Stomach smooth muscle (tissue), 2 donors: Measurements from ENCODE around the gene ANKS1A.
"Not testable (repeated sequence)": the region's sequence is repeated elsewhere in the genome, so short reads cannot be mapped to it uniquely, and the experiment has no call there.

Experiments used
- H3K27ac ChIP-seq: one replicate; pipeline ENCODE4 v1.7.0; 2013; ENCODE audit warnings: mild to moderate bottlenecking, low read length, inconsistent platforms
- H3K27me3 ChIP-seq, 2 donors: one replicate each; pipeline ENCODE4 v1.7.0; 2013; ENCODE audit warnings: low read length in 2 of 2; ENCODE audit not compliant: insufficient read depth in 2 of 2, control insufficient read depth in 1 of 2
- H3K36me3 ChIP-seq, 2 donors: one replicate each; pipeline ENCODE4 v1.7.0; 2013; ENCODE audit warnings: low read length in 2 of 2; ENCODE audit not compliant: control insufficient read depth in 2 of 2, insufficient read depth in 2 of 2
- H3K4me1 ChIP-seq: one replicate; pipeline ENCODE4 v1.7.0; 2013; ENCODE audit warnings: low read length; ENCODE audit not compliant: control insufficient read depth, insufficient read depth
- H3K4me3 ChIP-seq, 2 donors: one replicate each; pipeline ENCODE4 v1.7.0; 2013; ENCODE audit warnings: low read length in 2 of 2
- H3K9ac ChIP-seq, 2 donors: one replicate each; pipeline ENCODE4 v1.7.0; 2013; ENCODE audit warnings: low read length in 2 of 2, mild to moderate bottlenecking in 1 of 2
- H3K9me3 ChIP-seq, 2 donors: one replicate each; pipeline ENCODE4 v1.7.0; 2013; ENCODE audit warnings: low read length in 2 of 2; ENCODE audit not compliant: control insufficient read depth in 2 of 2
- donor health status: healthy.
- donor health status: Pancreatic carcinoma.

The ANKS1A gene

DNA sequence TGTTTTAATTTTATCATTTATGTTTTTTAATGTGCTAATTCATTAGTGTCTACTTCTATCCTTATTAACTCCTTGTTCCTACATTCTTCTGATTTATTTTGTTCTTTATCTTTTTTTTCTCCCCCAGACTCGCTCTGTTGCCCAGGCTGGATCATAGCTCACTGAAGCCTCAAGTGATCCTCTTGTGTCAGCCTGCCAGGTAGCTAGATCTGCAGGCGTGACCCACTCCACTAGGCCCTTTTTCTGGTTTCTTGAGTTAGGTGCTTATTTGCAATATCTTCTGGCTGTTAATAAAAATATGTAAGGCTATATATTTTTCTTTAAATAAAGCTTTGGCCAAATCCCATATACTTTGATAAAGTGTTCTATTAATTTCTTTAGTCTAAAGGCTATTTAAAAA, 4.1 kb upstream of the ANKS1A start:
- peaks cover under 1% of the 10 kb centered on the region in 2 donors for H3K36me3 ChIP-seq
- no peak overlapping the region for H3K27ac ChIP-seq
- no peak overlapping the region for H3K9ac ChIP-seq
- no peaks in the 10 kb centered on the region for H3K27me3 ChIP-seq
- H3K9me3 ChIP-seq, result no peaks in the 10 kb centered on the region
- H3K4me3 ChIP-seq, result no peak overlapping the region
- peaks cover 13% of the 10 kb centered on the region for H3K4me1 ChIP-seq

- H3K27ac ChIP-seq, H3K36me3 ChIP-seq, H3K9ac ChIP-seq, H3K4me3 ChIP-seq, H3K27me3 ChIP-seq, H3K9me3 ChIP-seq: not testable (repeated sequence)
- peaks cover 18% of the 10 kb centered on the region for H3K4me1 ChIP-seq
These were observed 3.2 kb upstream of the ANKS1A start for GRCh38 chr6:34885837-34886236.

- Histone ChIP-seq H3K36me3 (no peaks in the 10 kb centered on the region), H3K4me3 (peak within 1 kb of the TSS; percentile 88 to 98), H3K27me3 (no peaks in the 10 kb centered on the region), H3K27ac (peak within 1 kb of the TSS; percentile 91), H3K9me3 (no peaks in the 10 kb centered on the region), H3K9ac (peak within 1 kb of the TSS; percentile 85 to 98), H3K4me1 (peaks cover 20% of the 10 kb centered on the region)
These were observed 1.1 kb upstream of the ANKS1A start, which contains the start of gene TAF11 for GRCh38 chr6:34887753-34888513. Gene TAF11, minus strand, starts transcription at chr6:34888042. Its CDS starts 85 bp downstream, at chr6:34887957.

GRCh38 chr6:34888514-34888856, 570 bp upstream of the ANKS1A start:
- Histone ChIP-seq H3K9ac (peak overlapping the region; percentile 85 to 98), H3K9me3 (no peaks in the 10 kb centered on the region), H3K36me3 (no peaks in the 10 kb centered on the region), H3K27me3 (no peaks in the 10 kb centered on the region), H3K4me3 (peak overlapping the region; percentile 88 to 98), H3K27ac (peak overlapping the region; percentile 91), H3K4me1 (peaks cover 20% of the 10 kb centered on the region)

GRCh38 chr6:34890533-34890925, 1.5 kb downstream of the ANKS1A start:
- Histone ChIP-seq H3K9ac (peak overlapping the region; percentile 14), H3K4me3 (peak overlapping the region; percentile 71 to 98), H3K27ac (no peak overlapping the region), H3K4me1 (peaks cover 20% of the 10 kb centered on the region), H3K9me3 (no peaks in the 10 kb centered on the region), H3K36me3 (no peaks in the 10 kb centered on the region), H3K27me3 (no peaks in the 10 kb centered on the region)

- H3K27me3 ChIP-seq, result no peaks in the 10 kb centered on the region
- no peaks in the 10 kb centered on the region for H3K9me3 ChIP-seq
- no peak overlapping the region for H3K4me3 ChIP-seq
- peaks cover 20% of the 10 kb centered on the region for H3K4me1 ChIP-seq
- H3K9ac ChIP-seq, result no peak overlapping the region
- H3K27ac ChIP-seq, result no peak overlapping the region
- H3K36me3 ChIP-seq, result no peaks in the 10 kb centered on the region
These were observed 2.2 kb downstream of the ANKS1A start for GRCh38 chr6:34891296-34891695.

- H3K27me3 ChIP-seq, result no peaks in the 10 kb centered on the region
- peaks cover 9% of the 10 kb centered on the region for H3K4me1 ChIP-seq
- H3K36me3 ChIP-seq, result no peaks in the 10 kb centered on the region
- H3K27ac ChIP-seq, result no peak overlapping the region
- no peak overlapping the region for H3K4me3 ChIP-seq
- H3K9me3 ChIP-seq, result no peaks in the 10 kb centered on the region
- no peak overlapping the region for H3K9ac ChIP-seq
These were observed 5.6 kb downstream of the ANKS1A start for GRCh38 chr6:34894693-34895092.

- H3K4me1 ChIP-seq, result no peaks in the 10 kb centered on the region
- no peak overlapping the region for H3K27ac ChIP-seq
- H3K36me3 ChIP-seq, result no peaks in the 10 kb centered on the region
- H3K9ac ChIP-seq, result no peak overlapping the region
- no peaks in the 10 kb centered on the region for H3K9me3 ChIP-seq
- no peaks in the 10 kb centered on the region for H3K27me3 ChIP-seq
- H3K4me3 ChIP-seq, result no peak overlapping the region
These were observed 8.1 kb downstream of the ANKS1A start for GRCh38 chr6:34897130-34897529.

- H3K9me3 ChIP-seq, result no peaks in the 10 kb centered on the region
- no peaks in the 10 kb centered on the region for H3K36me3 ChIP-seq
- no peaks in the 10 kb centered on the region for H3K4me1 ChIP-seq
- no peak overlapping the region for H3K27ac ChIP-seq
- H3K9ac ChIP-seq, result no peak overlapping the region
- no peaks in the 10 kb centered on the region for H3K27me3 ChIP-seq
- no peak overlapping the region for H3K4me3 ChIP-seq
These were observed 8.7 kb downstream of the ANKS1A start for GRCh38 chr6:34897716-34898115.

GRCh38 chr6:34899748-34900147, 10.7 kb downstream of the ANKS1A start:
- not testable (repeated sequence) for H3K9ac ChIP-seq, H3K27ac ChIP-seq, H3K36me3 ChIP-seq, H3K27me3 ChIP-seq, H3K4me1 ChIP-seq, H3K4me3 ChIP-seq, H3K9me3 ChIP-seq

- no peaks in the 10 kb centered on the region for H3K36me3 ChIP-seq
- H3K9ac ChIP-seq, result no peak overlapping the region
- H3K9me3 ChIP-seq, result no peaks in the 10 kb centered on the region
- H3K27me3 ChIP-seq, result no peaks in the 10 kb centered on the region
- no peak overlapping the region for H3K27ac ChIP-seq
- H3K4me1 ChIP-seq, result no peaks in the 10 kb centered on the region
- no peak overlapping the region for H3K4me3 ChIP-seq
These were observed 11.4 kb downstream of the ANKS1A start for GRCh38 chr6:34900321-34901031.
